Caco-2 (cell line): Measurements from ENCODE around the gene GAS5. TPM values are rescaled to one million over a fixed set of nuclear protein-coding genes. Genes with fewer than 3 reads are reported as not detected.
A peak's percentile ranks its signal among the peaks of the same experiment; 100 is the strongest.
"Not testable (repeated sequence)": the region's sequence is repeated elsewhere in the genome, so short reads cannot be mapped to it uniquely, and the experiment has no call there.

Experiments
- BruUV-seq: library from RNA; stranded (reverse); fragments of 400-500 nt; replicated peaks from 2 replicates; lab custom pipeline; 2021; lab: Mats Ljungman, UMichigan
- CTCF ChIA-PET: fragments of 300-600 bp; sonication (Branson Sonifier 250); formaldehyde crosslinking; loops from one replicate; lab custom pipeline; 2022; ENCODE audit warnings: antibody characterized with exemption; lab: Charles Lee
- POLR2A ChIA-PET: fragments of 300-600 bp; sonication (Branson Sonifier 250); formaldehyde crosslinking; loops from one replicate; lab custom pipeline; 2022; ENCODE audit warnings: antibody characterized with exemption; lab: Charles Lee
- DNase-seq, 2 experiments: peaks; one replicate each; pipeline versions ENCODE4 v3.0.0 to v3.0.0-alpha.2; 2020 to 2022
- H3K27me3 ChIP-seq: replicated peaks from 2 replicates; pipeline ENCODE4 v1.6.0; 2011; ENCODE audit warnings: low read length; ENCODE audit not compliant: control insufficient read depth, insufficient read depth
- H3K36me3 ChIP-seq: 2 replicates; pipeline ENCODE4 v1.5.1; 2011; ENCODE audit warnings: low read length; ENCODE audit not compliant: control insufficient read depth, insufficient read depth
- H3K4me1 ChIP-seq: fragments of 250-450 bp; sonication (Bioruptor Pico); 2 replicates; pipeline ENCODE4 v1.5.1; 2020; ENCODE audit warnings: mild to moderate bottlenecking
- H3K4me3 ChIP-seq: 2 replicates; pipeline ENCODE4 v1.5.1; 2011; ENCODE audit warnings: low read depth, mild to moderate bottlenecking, control low read depth, low read length
- H3K9me3 ChIP-seq: fragments of 250-450 bp; sonication (Bioruptor Pico); 2 replicates; pipeline ENCODE4 v1.5.1; 2020; ENCODE audit warnings: mild to moderate bottlenecking, moderate library complexity
- H3K27ac Mint-ChIP-seq: one replicate; pipeline ENCODE4 v1.8.0; 2022; ENCODE audit warnings: mixed read lengths; ENCODE audit not compliant: unreplicated experiment
- H3K27me3 Mint-ChIP-seq: one replicate; pipeline ENCODE4 v1.8.0; 2022; ENCODE audit warnings: mixed read lengths; ENCODE audit not compliant: insufficient read depth, unreplicated experiment
- H3K36me3 Mint-ChIP-seq: one replicate; pipeline ENCODE4 v1.8.0; 2022; ENCODE audit warnings: mild to moderate bottlenecking, mixed read lengths; ENCODE audit not compliant: insufficient read depth, unreplicated experiment
- H3K4me1 Mint-ChIP-seq: one replicate; pipeline ENCODE4 v1.8.0; 2022; ENCODE audit warnings: low read depth, mixed read lengths; ENCODE audit not compliant: unreplicated experiment
- H3K4me3 Mint-ChIP-seq: one replicate; pipeline ENCODE4 v1.8.0; 2022; ENCODE audit warnings: mild to moderate bottlenecking, moderate library complexity, mixed read lengths; ENCODE audit not compliant: unreplicated experiment
- H3K9me3 Mint-ChIP-seq: one replicate; pipeline ENCODE4 v1.8.0; 2022; ENCODE audit warnings: mixed read lengths; ENCODE audit not compliant: unreplicated experiment
- intact Hi-C: fragments of 100-400 bp; cut with micrococcal nuclease; formaldehyde crosslinking; loops from one replicate; pipeline ENCODE4 v1.10.0; 2022; ENCODE audit not compliant: unreplicated experiment
- total RNA-seq: library from RNA; stranded (reverse); gene quantifications from 2 replicates; pipeline ENCODE4 v1.2.3, GENCODE V29; 2022
- TF ChIP-seq, protein P1 (sequence below), 2 experiments: fragments of 200-600 bp in 1 of 2; IDR thresholded peaks; 1 replicate in 1 of 2; 2 replicates in 1 of 2; pipeline versions ENCODE4 v1.5.1 to v1.8.0; 2011 to 2022; ENCODE audit warnings: antibody characterized with exemption in 1 of 2, control low read depth in 1 of 2, inconsistent platforms in 1 of 2, low read depth in 1 of 2, low read length in 1 of 2, mild to moderate bottlenecking in 1 of 2, moderate library complexity in 1 of 2; ENCODE audit not compliant: insufficient read depth in 1 of 2, severe bottlenecking in 1 of 2, unreplicated experiment in 1 of 2

GAS5 gene
- total RNA-seq, 1 experiment from 2014 or later = 641 TPM

DNA sequence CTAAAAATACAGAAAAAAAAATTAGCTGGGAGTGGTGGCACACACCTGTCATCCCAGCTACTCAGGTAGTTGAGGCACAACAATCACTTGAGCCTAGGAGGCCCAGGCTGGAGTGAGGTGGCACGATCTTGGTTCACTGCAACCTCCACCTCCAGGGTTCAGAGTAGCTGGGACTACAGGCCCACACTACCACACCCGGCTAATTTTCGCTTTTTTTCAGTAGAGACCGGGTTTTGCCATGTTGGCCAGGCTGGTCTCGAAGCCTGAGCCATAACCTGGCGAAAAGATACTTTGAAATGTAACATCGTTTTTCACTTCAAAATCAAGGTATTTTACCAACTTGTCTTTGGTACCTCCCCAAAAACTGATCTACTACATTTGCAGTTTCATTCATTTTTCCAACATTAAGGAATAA is 6.1 kb downstream of the GAS5 start:
- TF ChIP-seq, protein P1, sequence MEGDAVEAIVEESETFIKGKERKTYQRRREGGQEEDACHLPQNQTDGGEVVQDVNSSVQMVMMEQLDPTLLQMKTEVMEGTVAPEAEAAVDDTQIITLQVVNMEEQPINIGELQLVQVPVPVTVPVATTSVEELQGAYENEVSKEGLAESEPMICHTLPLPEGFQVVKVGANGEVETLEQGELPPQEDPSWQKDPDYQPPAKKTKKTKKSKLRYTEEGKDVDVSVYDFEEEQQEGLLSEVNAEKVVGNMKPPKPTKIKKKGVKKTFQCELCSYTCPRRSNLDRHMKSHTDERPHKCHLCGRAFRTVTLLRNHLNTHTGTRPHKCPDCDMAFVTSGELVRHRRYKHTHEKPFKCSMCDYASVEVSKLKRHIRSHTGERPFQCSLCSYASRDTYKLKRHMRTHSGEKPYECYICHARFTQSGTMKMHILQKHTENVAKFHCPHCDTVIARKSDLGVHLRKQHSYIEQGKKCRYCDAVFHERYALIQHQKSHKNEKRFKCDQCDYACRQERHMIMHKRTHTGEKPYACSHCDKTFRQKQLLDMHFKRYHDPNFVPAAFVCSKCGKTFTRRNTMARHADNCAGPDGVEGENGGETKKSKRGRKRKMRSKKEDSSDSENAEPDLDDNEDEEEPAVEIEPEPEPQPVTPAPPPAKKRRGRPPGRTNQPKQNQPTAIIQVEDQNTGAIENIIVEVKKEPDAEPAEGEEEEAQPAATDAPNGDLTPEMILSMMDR (IDR thresholded peaks at IDR 0.05; ENCODE audit: insufficient read depth in 1 of 2, low read depth in 1 of 2, low read length in 1 of 2, severe bottlenecking in 1 of 2, unreplicated experiment in 1 of 2) = no peak
- BruUV-seq = no TSS peak
- no peaks in the 10 kb centered on the region for H3K27me3 Mint-ChIP-seq
- no peaks in the 10 kb centered on the region for H3K9me3 ChIP-seq
- H3K4me3 ChIP-seq = no peak overlapping the region
- no peak overlapping the region for H3K4me3 Mint-ChIP-seq
- ChIA-PET POLR2A (interaction anchor here (1.2 kb wide), 1 partner anchor 161 kb away, joined by 7 read pairs; no protein-coding TSS in a partner anchor), CTCF (interaction anchor here (0.7 kb wide), 1 partner anchor 147 kb away, joined by 3 read pairs; the partner anchor contains the start of gene KLHL20)
- DNase-seq = peak in 1 of 2 experiments; percentile 59
- H3K27me3 ChIP-seq = no peaks in the 10 kb centered on the region
- peaks cover 5% of the 10 kb centered on the region; the same call in 1 of the 2 replicates for H3K36me3 ChIP-seq
- H3K27ac Mint-ChIP-seq = peak overlapping the region; percentile 77
- H3K4me1 ChIP-seq = peaks cover 7% of the 10 kb centered on the region; the same call in 1 of the 2 replicates
- intact Hi-C loops = no loop called here
- no peaks in the 10 kb centered on the region for H3K4me1 Mint-ChIP-seq
- H3K36me3 Mint-ChIP-seq = peaks cover 94% of the 10 kb centered on the region
- no peaks in the 10 kb centered on the region for H3K9me3 Mint-ChIP-seq

GRCh38 chr1:173860065-173860464 is 7.7 kb downstream of the GAS5 start:
- H3K27me3 ChIP-seq = no peaks in the 10 kb centered on the region

DNA sequence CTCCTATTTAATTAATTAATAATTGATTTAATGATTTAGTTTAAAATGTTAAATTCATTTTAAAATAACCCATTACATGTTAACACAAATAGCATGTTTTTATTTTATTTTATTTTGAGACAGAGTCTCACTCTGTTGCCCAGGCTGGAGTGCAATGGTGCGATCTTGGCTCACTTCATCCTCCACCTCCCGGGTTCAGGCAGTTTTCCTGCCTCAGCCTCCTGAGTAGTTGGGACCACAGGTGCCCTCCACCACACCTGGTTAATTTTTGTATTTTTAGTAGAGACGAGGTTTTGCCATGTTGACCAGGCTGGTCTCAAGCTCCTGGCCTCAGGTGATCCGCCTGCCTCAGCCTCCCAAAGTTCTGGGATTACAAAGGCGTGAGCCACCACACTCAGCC is 8.2 kb downstream of the GAS5 start:
- H3K4me3 ChIP-seq, CTCF ChIA-PET, intact Hi-C loops, H3K27me3 Mint-ChIP-seq, H3K27ac Mint-ChIP-seq, H3K27me3 ChIP-seq, DNase-seq, H3K36me3 ChIP-seq, BruUV-seq, H3K9me3 Mint-ChIP-seq, H3K4me1 ChIP-seq, H3K9me3 ChIP-seq, H3K4me3 Mint-ChIP-seq, H3K4me1 Mint-ChIP-seq: not testable (repeated sequence)
- H3K36me3 Mint-ChIP-seq = peaks cover 94% of the 10 kb centered on the region
- POLR2A ChIA-PET = interaction anchor here (1.3 kb wide), 1 partner anchor 9 kb away, joined by 4 read pairs; the partner anchor contains the start of gene ZBTB37

More at GRCh38 chr1:173860065-173860464, 7.7 kb downstream of the GAS5 start:
- Histone ChIP-seq H3K4me1 (peaks cover 6% of the 10 kb centered on the region; the same call in 1 of the 2 replicates), H3K9me3 (no peaks in the 10 kb centered on the region), H3K4me3 (no peak overlapping the region), H3K36me3 (no peaks in the 10 kb centered on the region)
- peaks cover 94% of the 10 kb centered on the region for H3K36me3 Mint-ChIP-seq
- no TSS peak for BruUV-seq
- intact Hi-C loops = no loop called here
- H3K4me3 Mint-ChIP-seq = no peak overlapping the region
- ChIA-PET CTCF (no interaction called here), POLR2A (interaction anchor here (1.3 kb wide), 1 partner anchor 8 kb away, joined by 4 read pairs; the partner anchor contains the start of gene ZBTB37)
- TF ChIP-seq, protein P1 (IDR thresholded peaks at IDR 0.05; ENCODE audit: insufficient read depth in 1 of 2, low read depth in 1 of 2, low read length in 1 of 2, severe bottlenecking in 1 of 2, unreplicated experiment in 1 of 2) = no peak
- no peak overlapping the region for H3K27ac Mint-ChIP-seq
- DNase-seq = no peak
- peaks cover 7% of the 10 kb centered on the region for H3K4me1 Mint-ChIP-seq
- no peaks in the 10 kb centered on the region for H3K27me3 Mint-ChIP-seq
- H3K9me3 Mint-ChIP-seq = no peaks in the 10 kb centered on the region
